ENCODE data around the gene LHX2.

DNA sequence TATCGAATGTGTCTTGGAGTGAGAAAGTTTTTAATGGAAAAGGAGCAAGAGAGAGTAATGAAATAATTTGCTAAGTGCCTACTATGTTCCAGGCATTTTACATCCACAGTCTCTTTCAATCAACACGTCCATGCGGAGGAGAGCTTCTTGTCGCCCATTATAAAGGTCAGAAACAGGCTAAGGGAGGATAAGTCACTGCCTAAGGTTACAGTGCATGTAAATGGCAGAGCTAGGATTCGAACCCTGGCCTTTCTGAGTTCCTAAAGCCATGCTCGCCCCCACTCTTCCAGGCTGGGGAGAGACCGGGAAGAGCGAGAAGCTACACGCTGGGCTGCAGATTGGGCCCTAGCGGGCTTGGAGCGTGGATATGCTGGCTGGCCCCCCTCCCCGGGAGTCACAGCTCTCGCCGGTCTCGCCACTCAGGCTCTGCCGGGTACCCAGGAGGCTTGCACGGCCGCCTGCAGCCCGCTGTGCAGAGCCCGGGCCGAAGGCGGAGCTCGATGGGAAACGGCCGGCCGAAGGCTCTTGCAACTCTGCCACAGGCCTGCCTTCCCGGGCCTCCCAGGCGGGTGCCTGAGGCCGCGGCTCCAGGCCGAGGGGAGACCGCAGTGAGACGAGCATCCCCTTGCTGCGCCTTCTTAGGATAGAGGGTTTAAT lies 775 bp upstream of the LHX2 start:
- TF ChIP-seq CTCF (conservative IDR thresholded peaks at IDR 0.05; ENCODE audit: low read length) (no peak), EZH2phosphoT487 (IDR thresholded peaks at IDR 0.05; ENCODE audit: borderline replicate concordance, low read depth, low read length) (no peak)
